Lower leg skin (tissue), 4 donors: ENCODE measurements around the gene CYLC1. TPM values are rescaled to one million over a fixed set of nuclear protein-coding genes. Genes with fewer than 3 reads are reported as not detected.

Experiments used
- DNase-seq, 2 donors: peaks; one replicate each; pipeline ENCODE4 v3.0.0-alpha.2; 2019; ENCODE audit warnings: low spot score in 2 of 2
- H3K4me3 ChIP-seq: fragments of 200-600 bp; sonication (generic); 2 replicates; pipeline ENCODE4 v1.5.1; 2017; ENCODE audit warnings: mild to moderate bottlenecking, low read depth; ENCODE audit not compliant: poor library complexity, severe bottlenecking
- POLR2A ChIP-seq, 2 donors: fragments of 450-650 bp; IDR thresholded peaks; one replicate each; pipeline ENCODE4 v1.6.1; 2016 to 2017; ENCODE audit warnings: antibody characterized with exemption in 2 of 2, mild to moderate bottlenecking in 1 of 2, moderate library complexity in 1 of 2
- WGBS, 2 donors: methylation state at CpG; one replicate each; pipeline ENCODE4 v1.1.5; 2018; 5-methylcytosine and 5-hydroxymethylcytosine counted together
- intact Hi-C: fragments of 100-400 bp; cut with DNase I; formaldehyde crosslinking; loops from one replicate; pipeline ENCODE4 v1.15.0; 2023; ENCODE audit warnings: low total_unique reads
- total RNA-seq, 4 donors: library from RNA; depleted of rRNA; stranded (reverse); fragments of >200 nt; gene quantifications; one replicate each; pipeline ENCODE4 v1.1.0, GENCODE V29; 2016
- TF ChIP-seq, protein P1 (sequence below), 3 donors: fragments of 450-650 bp; IDR thresholded peaks; one replicate each; pipeline ENCODE4 v1.5.1; 2016; ENCODE audit warnings: antibody characterized with exemption in 3 of 3, mild to moderate bottlenecking in 3 of 3, moderate library complexity in 2 of 3

CYLC1 gene, protein sequence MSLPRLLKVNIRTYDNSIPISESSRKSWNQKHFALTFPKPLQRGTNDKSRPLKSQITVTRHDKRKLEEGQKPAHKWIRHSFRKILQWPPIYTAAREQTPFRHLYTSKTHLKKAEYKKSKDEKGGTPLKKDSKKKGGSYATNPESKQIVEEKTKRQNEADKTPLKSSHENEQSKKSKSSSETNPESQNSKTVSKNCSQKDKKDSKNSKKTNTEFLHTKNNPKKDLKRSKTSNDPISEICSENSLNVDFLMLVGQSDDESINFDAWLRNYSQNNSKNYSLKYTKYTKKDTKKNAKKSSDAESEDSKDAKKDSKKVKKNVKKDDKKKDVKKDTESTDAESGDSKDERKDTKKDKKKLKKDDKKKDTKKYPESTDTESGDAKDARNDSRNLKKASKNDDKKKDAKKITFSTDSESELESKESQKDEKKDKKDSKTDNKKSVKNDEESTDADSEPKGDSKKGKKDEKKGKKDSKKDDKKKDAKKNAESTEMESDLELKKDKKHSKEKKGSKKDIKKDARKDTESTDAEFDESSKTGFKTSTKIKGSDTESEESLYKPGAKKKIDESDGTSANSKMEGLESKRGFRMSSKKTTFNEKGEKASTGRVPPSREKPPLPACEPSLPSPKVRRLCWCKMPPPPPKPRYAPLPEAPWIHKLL
- total RNA-seq, result not detected

DNA sequence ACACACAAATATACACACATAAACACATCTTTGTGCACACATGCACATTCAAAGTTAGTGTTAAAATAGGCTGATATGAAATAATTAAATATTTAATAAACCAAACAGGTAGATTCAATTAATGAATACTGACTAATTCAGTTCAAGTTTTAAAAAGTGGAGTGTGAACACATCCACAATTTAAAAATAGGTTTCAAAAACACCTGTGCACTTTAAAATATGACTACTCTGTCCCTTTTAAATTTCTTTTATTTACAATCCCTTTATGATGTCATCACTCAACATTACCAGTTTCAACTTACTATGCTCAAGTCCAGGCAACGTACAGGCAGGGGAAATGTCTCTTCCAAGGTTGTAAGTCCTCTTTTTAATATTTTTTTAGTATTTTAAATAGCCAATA lies at the start of gene CYLC1:
TSS of gene CYLC1 (plus strand) at position 301 of the 400 bp plus-strand sequence. CDS start at position 338, 37 bp downstream.
- intact Hi-C loops, result no loop called here
- no peak for TF ChIP-seq POLR2A (IDR thresholded peaks at IDR 0.05)
- TF ChIP-seq, protein P1, sequence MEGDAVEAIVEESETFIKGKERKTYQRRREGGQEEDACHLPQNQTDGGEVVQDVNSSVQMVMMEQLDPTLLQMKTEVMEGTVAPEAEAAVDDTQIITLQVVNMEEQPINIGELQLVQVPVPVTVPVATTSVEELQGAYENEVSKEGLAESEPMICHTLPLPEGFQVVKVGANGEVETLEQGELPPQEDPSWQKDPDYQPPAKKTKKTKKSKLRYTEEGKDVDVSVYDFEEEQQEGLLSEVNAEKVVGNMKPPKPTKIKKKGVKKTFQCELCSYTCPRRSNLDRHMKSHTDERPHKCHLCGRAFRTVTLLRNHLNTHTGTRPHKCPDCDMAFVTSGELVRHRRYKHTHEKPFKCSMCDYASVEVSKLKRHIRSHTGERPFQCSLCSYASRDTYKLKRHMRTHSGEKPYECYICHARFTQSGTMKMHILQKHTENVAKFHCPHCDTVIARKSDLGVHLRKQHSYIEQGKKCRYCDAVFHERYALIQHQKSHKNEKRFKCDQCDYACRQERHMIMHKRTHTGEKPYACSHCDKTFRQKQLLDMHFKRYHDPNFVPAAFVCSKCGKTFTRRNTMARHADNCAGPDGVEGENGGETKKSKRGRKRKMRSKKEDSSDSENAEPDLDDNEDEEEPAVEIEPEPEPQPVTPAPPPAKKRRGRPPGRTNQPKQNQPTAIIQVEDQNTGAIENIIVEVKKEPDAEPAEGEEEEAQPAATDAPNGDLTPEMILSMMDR (IDR thresholded peaks at IDR 0.05), result no peak
- DNase-seq, result no peak
- no peak within 1 kb of the TSS for H3K4me3 ChIP-seq
- WGBS, 2 donors, result 31 to 52% methylated on average over 1 of the region's 1 CpG

DNA sequence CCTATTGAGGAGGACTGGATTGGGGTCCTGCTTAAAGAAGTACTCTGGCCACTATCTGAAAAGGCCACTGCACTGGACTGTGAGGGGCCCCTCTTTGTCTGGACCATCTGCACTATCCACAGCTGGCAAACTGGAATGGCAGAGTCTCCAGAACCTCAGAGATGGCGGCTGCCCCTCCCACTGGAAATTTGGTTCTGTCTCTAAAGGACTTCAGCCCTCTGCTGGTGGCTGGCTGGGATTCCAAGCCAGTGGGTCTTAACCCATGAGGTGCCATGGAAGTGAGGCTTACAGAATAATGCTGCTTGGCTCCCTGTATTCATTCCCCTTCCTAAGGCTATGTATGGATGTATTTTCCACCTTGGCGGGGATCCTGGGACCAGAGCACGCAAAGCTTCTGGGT lies 41.6 kb upstream of the CYLC1 start:
- intact Hi-C loops, result no loop called here
- no peak for DNase-seq
- WGBS, 2 donors, result 41 to 100% methylated on average over 1 to 3 of the region's 3 CpGs
- H3K4me3 ChIP-seq, result no peak overlapping the region
- TF ChIP-seq, protein P1 (IDR thresholded peaks at IDR 0.05), result no peak
- no peak for TF ChIP-seq POLR2A (IDR thresholded peaks at IDR 0.05)

DNA sequence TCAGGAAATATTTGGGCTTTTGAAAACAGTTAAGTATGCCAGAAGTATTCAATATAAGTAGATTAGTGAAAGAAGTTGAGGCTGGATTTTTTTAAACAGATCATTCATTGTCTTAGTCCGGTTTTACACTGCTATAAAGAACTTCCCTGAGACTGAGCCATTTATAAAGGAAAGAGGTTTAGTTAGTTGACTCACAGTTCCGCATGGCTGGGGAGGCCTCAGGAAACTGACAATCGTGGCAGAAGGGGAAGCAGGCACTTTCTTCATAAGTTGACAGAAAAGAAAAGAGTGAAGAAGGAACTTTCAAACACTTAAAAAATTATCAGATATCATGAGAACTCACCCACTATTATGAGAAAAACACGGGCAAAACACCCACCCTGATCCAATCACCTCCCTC lies 31.1 kb upstream of the CYLC1 start:
- intact Hi-C loops, result loop anchor here (10.0 kb wide), 1 partner anchor 825 kb away; no protein-coding TSS in a partner anchor
- WGBS, 2 donors, result 24 to 40% methylated on average over 4 of the region's 4 CpGs
- TF ChIP-seq, protein P1 (IDR thresholded peaks at IDR 0.05), result no peak
- no peak for TF ChIP-seq POLR2A (IDR thresholded peaks at IDR 0.05)
- no peak overlapping the region for H3K4me3 ChIP-seq
- no peak for DNase-seq

DNA sequence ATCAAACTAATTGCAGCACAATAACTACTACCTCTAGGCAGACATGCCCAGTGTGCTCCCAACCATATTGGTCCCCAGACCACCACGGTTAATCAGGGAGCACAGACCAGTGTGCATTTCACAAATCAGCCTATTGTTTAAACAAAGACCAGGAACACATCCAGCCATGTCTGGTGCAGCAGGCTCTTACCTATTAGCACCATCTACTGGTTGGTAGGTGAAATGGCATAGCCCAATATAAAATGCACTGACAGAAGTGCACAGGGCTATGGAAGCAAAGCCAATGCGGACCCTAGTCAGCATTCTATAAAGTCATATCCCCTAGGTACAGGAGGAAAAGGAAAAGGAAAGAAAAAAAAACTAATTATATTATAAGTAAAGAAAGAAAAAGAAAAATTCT lies 15.5 kb upstream of the CYLC1 start:
- TF ChIP-seq, protein P1 (IDR thresholded peaks at IDR 0.05), result no peak
- no peak for TF ChIP-seq POLR2A (IDR thresholded peaks at IDR 0.05)
- intact Hi-C loops, result no loop called here
- WGBS, 2 donors, result 9 to 22% methylated on average over 1 to 2 of the region's 2 CpGs
- no peak for DNase-seq
- H3K4me3 ChIP-seq, result no peak overlapping the region

DNA sequence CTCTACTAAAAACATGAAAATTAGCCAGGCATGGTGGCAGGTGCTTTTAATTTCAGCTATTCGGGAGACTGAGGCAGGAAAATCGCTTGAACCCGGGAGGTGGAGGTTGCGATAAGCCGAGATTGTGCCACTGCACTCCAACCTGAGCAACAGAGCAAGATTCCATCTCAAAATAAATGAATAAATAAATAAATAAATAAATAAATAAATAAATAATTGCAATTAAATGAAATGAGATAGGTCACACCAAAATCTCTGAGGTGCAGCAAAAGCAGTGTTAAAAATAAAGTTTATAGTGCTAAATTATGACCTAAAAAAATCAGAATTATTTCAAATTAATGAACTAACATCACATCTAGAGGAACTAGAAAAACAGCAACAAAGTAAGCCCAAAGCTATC lies 13.6 kb upstream of the CYLC1 start:
- no peak for TF ChIP-seq POLR2A (IDR thresholded peaks at IDR 0.05)
- TF ChIP-seq, protein P1 (IDR thresholded peaks at IDR 0.05), result no peak
- WGBS, 2 donors, result 84 to 89% methylated on average over 5 of the region's 5 CpGs
- intact Hi-C loops, result no loop called here
- no peak overlapping the region for H3K4me3 ChIP-seq
- no peak for DNase-seq
